Endodermal cell (in vitro differentiated cells): Measurements from ENCODE around the gene ARRDC5. TPM values are rescaled to one million over a fixed set of nuclear protein-coding genes. Genes with fewer than 3 reads are reported as not detected.
A peak's percentile ranks its signal among the peaks of the same experiment; 100 is the strongest.
"Not testable (repeated sequence)": the region's sequence is repeated elsewhere in the genome, so short reads cannot be mapped to it uniquely, and the experiment has no call there.

Experiments used
- DNase-seq: peaks from one replicate; pipeline ENCODE4 v3.0.0-alpha.2; 2017
- H3K27ac ChIP-seq: 2 replicates; pipeline ENCODE4 v1.5.1; 2013; ENCODE audit warnings: mild to moderate bottlenecking, low read depth, low read length, moderate library complexity
- H3K27me3 ChIP-seq: 2 replicates; pipeline ENCODE4 v1.6.1; 2013; ENCODE audit warnings: mild to moderate bottlenecking, low read length, moderate library complexity; ENCODE audit not compliant: insufficient read depth, control insufficient read depth, poor library complexity, severe bottlenecking
- H3K36me3 ChIP-seq: 2 replicates; pipeline ENCODE4 v1.7.0; 2013; ENCODE audit warnings: mild to moderate bottlenecking, low read length, moderate library complexity; ENCODE audit not compliant: control insufficient read depth, insufficient read depth
- H3K4me1 ChIP-seq: one replicate; pipeline ENCODE4 v1.7.0; 2013; ENCODE audit warnings: low read length; ENCODE audit not compliant: control insufficient read depth, insufficient read depth
- H3K4me3 ChIP-seq: 2 replicates; pipeline ENCODE4 v1.5.1; 2013; ENCODE audit warnings: mild to moderate bottlenecking, low read length, moderate library complexity
- H3K9ac ChIP-seq: 2 replicates; pipeline ENCODE4 v1.6.1; 2013; ENCODE audit warnings: mild to moderate bottlenecking, low read length, moderate library complexity; ENCODE audit not compliant: poor library complexity, severe bottlenecking; ENCODE audit errors: extremely low read depth
- H3K9me3 ChIP-seq: 2 replicates; pipeline ENCODE4 v1.6.1; 2013; ENCODE audit warnings: mild to moderate bottlenecking, low read length, moderate library complexity; ENCODE audit not compliant: control insufficient read depth
- H3K27ac Mint-ChIP-seq: 2 replicates; pipeline ENCODE4 v1.8.0; 2020; ENCODE audit warnings: mixed read lengths
- H3K27me3 Mint-ChIP-seq: 2 replicates; pipeline ENCODE4 v1.8.0; 2021; ENCODE audit warnings: mild to moderate bottlenecking, mixed read lengths; ENCODE audit not compliant: insufficient read depth
- H3K36me3 Mint-ChIP-seq: 2 replicates; pipeline ENCODE4 v1.8.0; 2020; ENCODE audit warnings: low read depth, mixed read lengths
- H3K4me1 Mint-ChIP-seq: 2 replicates; pipeline ENCODE4 v1.8.0; 2020; ENCODE audit warnings: mixed read lengths
- H3K4me3 Mint-ChIP-seq: 2 replicates; pipeline ENCODE4 v1.8.0; 2020; ENCODE audit warnings: mild to moderate bottlenecking, moderate library complexity, mixed read lengths
- H3K9me3 Mint-ChIP-seq: 2 replicates; pipeline ENCODE4 v1.8.0; 2020; ENCODE audit warnings: mild to moderate bottlenecking, mixed read lengths
- WGBS, 2 experiments: methylation state at CpG; one replicate each; pipeline versions ENCODE4 v1.1.5 to v1.1.7; 2013; ENCODE audit warnings: missing lambda C conversion rate in 2 of 2, mixed read lengths in 1 of 2; ENCODE audit not compliant: insufficient coverage in 1 of 2, insufficient read length in 1 of 2; 5-methylcytosine and 5-hydroxymethylcytosine counted together
- total RNA-seq, 2 donors: library from RNA; stranded (reverse); fragmentation: NEBNext Ultra II Directional in 1 of 2; extraction: Animal tissue kit (Norgen Biotek cat#: 25700) in 1 of 2; gene quantifications; 2 replicates in 1 of 2; 3 replicates in 1 of 2; pipeline ENCODE4 v1.2.1, GENCODE V29; 2021
- TF ChIP-seq, protein P1 (sequence below): fragments of 200-600 bp; sonication (generic); conservative IDR thresholded peaks from 2 replicates; pipeline ENCODE4 v1.5.0; 2021; ENCODE audit warnings: antibody characterized with exemption, mild to moderate bottlenecking

ARRDC5 gene
- total RNA-seq, 2 donors from 2014 or later: not detected

GRCh38 chr19:4939466-4939865 is 36.8 kb upstream of the ARRDC5 start:
- TF ChIP-seq, protein P1, sequence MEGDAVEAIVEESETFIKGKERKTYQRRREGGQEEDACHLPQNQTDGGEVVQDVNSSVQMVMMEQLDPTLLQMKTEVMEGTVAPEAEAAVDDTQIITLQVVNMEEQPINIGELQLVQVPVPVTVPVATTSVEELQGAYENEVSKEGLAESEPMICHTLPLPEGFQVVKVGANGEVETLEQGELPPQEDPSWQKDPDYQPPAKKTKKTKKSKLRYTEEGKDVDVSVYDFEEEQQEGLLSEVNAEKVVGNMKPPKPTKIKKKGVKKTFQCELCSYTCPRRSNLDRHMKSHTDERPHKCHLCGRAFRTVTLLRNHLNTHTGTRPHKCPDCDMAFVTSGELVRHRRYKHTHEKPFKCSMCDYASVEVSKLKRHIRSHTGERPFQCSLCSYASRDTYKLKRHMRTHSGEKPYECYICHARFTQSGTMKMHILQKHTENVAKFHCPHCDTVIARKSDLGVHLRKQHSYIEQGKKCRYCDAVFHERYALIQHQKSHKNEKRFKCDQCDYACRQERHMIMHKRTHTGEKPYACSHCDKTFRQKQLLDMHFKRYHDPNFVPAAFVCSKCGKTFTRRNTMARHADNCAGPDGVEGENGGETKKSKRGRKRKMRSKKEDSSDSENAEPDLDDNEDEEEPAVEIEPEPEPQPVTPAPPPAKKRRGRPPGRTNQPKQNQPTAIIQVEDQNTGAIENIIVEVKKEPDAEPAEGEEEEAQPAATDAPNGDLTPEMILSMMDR: no peak
- Mint-ChIP-seq H3K9me3 (no peaks in the 10 kb centered on the region), H3K4me1 (no peaks in the 10 kb centered on the region), H3K36me3 (peaks cover 55% of the 10 kb centered on the region), H3K27me3 (no peaks in the 10 kb centered on the region), H3K27ac (peak overlapping the region; percentile 35), H3K4me3 (no peak overlapping the region)
- Histone ChIP-seq H3K4me3 (no peak overlapping the region), H3K9ac (no peak overlapping the region), H3K9me3 (no peaks in the 10 kb centered on the region), H3K4me1 (no peaks in the 10 kb centered on the region), H3K36me3 (peaks cover 28% of the 10 kb centered on the region), H3K27me3 (no peaks in the 10 kb centered on the region), H3K27ac (no peak overlapping the region)
- WGBS, 2 experiments: 97% methylated on average over 6 to 7 of the region's 7 CpGs
- no peak for DNase-seq

- peaks cover 59% of the 10 kb centered on the region for H3K36me3 Mint-ChIP-seq
These were observed 35.8 kb upstream of the ARRDC5 start for GRCh38 chr19:4938461-4938860.

DNA sequence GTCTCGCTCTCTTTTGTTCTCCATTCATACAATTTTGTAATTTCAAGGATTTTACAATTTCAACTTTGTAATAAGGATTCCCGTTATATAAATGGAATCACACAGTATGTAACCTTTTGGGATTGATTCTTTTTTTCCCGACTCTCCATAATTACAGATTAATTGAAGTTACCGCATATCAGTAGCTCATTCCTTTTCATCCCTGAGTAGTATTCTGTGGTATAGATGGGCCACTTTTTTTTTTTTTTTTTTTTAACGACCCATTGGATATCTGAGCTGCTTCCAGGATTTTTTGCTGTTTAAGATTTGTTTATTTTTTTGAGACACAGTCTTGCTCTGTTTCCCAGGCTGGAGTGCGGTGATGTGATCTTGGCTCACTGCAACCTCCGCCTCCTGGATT is 34.4 kb upstream of the ARRDC5 start:
- H3K36me3 ChIP-seq: peaks cover 43% of the 10 kb centered on the region
- H3K27ac ChIP-seq: no peak overlapping the region
- H3K4me3 ChIP-seq: no peak overlapping the region
- no peak for DNase-seq
- H3K27ac Mint-ChIP-seq: no peak overlapping the region
- no peaks in the 10 kb centered on the region for H3K9me3 ChIP-seq
- H3K4me1 Mint-ChIP-seq: no peaks in the 10 kb centered on the region
- H3K36me3 Mint-ChIP-seq: peaks cover 57% of the 10 kb centered on the region
- H3K27me3 ChIP-seq: no peaks in the 10 kb centered on the region
- H3K9me3 Mint-ChIP-seq: no peaks in the 10 kb centered on the region
- TF ChIP-seq, protein P1: no peak
- no peaks in the 10 kb centered on the region for H3K4me1 ChIP-seq
- WGBS, 2 experiments: 92 to 100% methylated on average over 5 to 7 of the region's 7 CpGs
- no peak overlapping the region for H3K4me3 Mint-ChIP-seq
- no peak overlapping the region for H3K9ac ChIP-seq
- no peaks in the 10 kb centered on the region for H3K27me3 Mint-ChIP-seq

More at GRCh38 chr19:4938461-4938860, 35.8 kb upstream of the ARRDC5 start:
- WGBS, 2 experiments: 98 to 100% methylated on average over 2 to 4 of the region's 4 CpGs
- H3K9me3 Mint-ChIP-seq, H3K4me3 ChIP-seq, H3K4me1 Mint-ChIP-seq, H3K27ac Mint-ChIP-seq, H3K27me3 ChIP-seq, H3K27ac ChIP-seq, H3K27me3 Mint-ChIP-seq, H3K4me1 ChIP-seq, H3K4me3 Mint-ChIP-seq, H3K9me3 ChIP-seq, H3K9ac ChIP-seq, DNase-seq: not testable (repeated sequence)
- peaks cover 32% of the 10 kb centered on the region for H3K36me3 ChIP-seq

- DNase-seq: no peak
- Mint-ChIP-seq H3K4me3 (no peak overlapping the region), H3K9me3 (no peaks in the 10 kb centered on the region), H3K27ac (peak overlapping the region; percentile 10), H3K4me1 (no peaks in the 10 kb centered on the region), H3K36me3 (peaks cover 57% of the 10 kb centered on the region), H3K27me3 (no peaks in the 10 kb centered on the region)
- peaks cover 42% of the 10 kb centered on the region for H3K36me3 ChIP-seq
- no peaks in the 10 kb centered on the region for H3K27me3 ChIP-seq
- no peak overlapping the region for H3K9ac ChIP-seq
- no peak overlapping the region for H3K4me3 ChIP-seq
- WGBS, 2 experiments: 95% methylated on average over 8 of the region's 8 CpGs
- TF ChIP-seq, protein P1: no peak
- no peaks in the 10 kb centered on the region for H3K9me3 ChIP-seq
- H3K4me1 ChIP-seq: no peaks in the 10 kb centered on the region
- no peak overlapping the region for H3K27ac ChIP-seq
These were observed 32.7 kb upstream of the ARRDC5 start for GRCh38 chr19:4935444-4935843.
